ENCODE measurements around the gene FAM25G. TPM values are rescaled to one million over a fixed set of nuclear protein-coding genes. Genes with fewer than 3 reads are reported as not detected.
"Not testable (repeated sequence)": the region's sequence is repeated elsewhere in the genome, so short reads cannot be mapped to it uniquely, and the experiment has no call there.

Gene FAM25G
- total and polyA plus RNA-seq, 2 donors = 1.2 to 4.2 TPM

DNA sequence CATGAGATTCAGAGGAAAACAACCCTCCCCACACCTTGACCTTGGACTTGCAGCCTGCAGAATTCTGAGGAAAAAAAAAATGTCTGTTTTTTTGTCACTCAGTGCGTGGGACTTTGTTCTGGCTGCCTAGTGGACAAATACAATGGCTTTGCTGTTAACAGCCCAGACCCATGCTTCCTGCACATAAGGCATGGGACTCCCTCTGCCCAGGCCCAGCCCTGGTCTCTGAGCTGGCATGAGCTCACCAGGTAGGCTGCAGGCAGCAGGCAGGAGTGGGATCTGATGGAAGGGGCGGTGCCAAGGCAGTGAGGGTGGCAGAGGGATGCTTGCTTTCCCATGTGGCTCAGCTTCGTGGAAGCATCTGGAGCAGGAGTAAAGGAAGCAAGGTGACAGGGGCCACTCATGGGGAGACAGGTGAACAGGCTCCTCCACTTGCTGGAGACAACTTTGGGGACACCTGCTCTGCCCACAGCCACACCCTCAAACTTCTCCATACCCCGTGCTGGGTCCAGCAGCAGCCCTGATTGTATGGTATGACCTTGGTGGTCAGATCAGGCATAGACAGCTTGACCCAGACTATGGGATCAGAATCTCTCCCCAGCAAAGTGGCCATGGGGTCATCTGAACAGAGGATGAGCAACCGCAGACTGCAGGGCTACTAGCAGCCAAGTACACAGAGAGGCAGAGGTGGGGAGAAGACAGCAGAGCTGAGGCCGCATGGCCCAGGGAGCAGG is 34.5 kb downstream of the FAM25G start:
- no peaks in the 10 kb centered on the region for H3K27me3 ChIP-seq (ENCODE audit: control insufficient read depth in 2 of 2, insufficient read depth in 1 of 2, low read length in 1 of 2)
- H3K4me1 ChIP-seq (ENCODE audit: control insufficient read depth in 2 of 2, insufficient read depth in 2 of 2, low read length in 2 of 2) = peaks cover 16 to 57% of the 10 kb centered on the region in 2 donors
- DNase-seq (ENCODE audit: low read depth in 6 of 9, low spot score in 9 of 9) = no peak
- no peaks in the 10 kb centered on the region for H3K9me3 ChIP-seq (ENCODE audit: control insufficient read depth in 2 of 2, insufficient read depth in 1 of 2, low read length in 1 of 2)
- no peak overlapping the region for H3K4me3 ChIP-seq (ENCODE audit: low read length in 2 of 2)
- WGBS = 97% methylated on average over 6 of the region's 6 CpGs
- H3K27ac ChIP-seq (ENCODE audit: low read depth in 1 of 2, low read length in 1 of 2) = no peak overlapping the region
- no peaks in the 10 kb centered on the region for H3K36me3 ChIP-seq (ENCODE audit: control insufficient read depth in 2 of 2, insufficient read depth in 2 of 2, low read length in 1 of 2)

DNA sequence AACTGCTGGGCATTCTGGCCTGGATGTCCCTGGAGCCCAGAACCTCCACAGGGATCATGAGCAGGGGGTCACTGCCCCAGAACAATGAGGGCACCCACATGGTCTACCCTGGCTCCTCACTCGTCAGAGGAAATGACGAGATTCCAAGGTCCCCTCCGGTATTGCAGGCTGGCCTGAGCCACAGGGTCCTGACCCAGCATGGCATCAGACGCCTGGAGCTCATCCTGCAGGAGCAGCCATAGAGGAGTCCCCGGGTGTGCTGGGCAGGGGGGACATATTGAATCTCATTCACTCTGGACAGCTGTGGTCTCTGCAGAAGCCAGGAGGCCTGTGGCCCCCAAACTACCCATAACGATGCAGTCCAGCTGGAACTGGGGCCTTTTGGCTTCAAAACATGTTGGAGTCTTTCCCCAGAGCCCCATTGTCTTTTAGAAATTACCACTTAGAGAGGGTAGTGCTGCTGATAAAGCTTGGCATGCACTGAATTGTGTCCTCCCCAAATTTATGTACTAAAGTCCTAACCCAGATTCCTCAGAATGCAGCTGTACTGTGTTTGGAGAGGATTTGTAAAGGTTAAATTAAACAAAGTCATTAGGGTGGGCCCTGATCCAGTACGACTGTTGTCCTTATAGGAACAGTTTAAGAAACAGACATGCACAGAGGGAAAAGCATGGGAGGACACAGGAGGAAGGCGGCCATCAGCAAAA is 35.3 kb downstream of the FAM25G start:
- WGBS = 96% methylated on average over 8 of the region's 8 CpGs
- Histone ChIP-seq H3K27me3 (ENCODE audit: control insufficient read depth in 2 of 2, insufficient read depth in 1 of 2, low read length in 1 of 2) (no peaks in the 10 kb centered on the region), H3K4me3 (ENCODE audit: low read length in 2 of 2) (no peak overlapping the region), H3K9me3 (ENCODE audit: control insufficient read depth in 2 of 2, insufficient read depth in 1 of 2, low read length in 1 of 2) (no peaks in the 10 kb centered on the region), H3K27ac (ENCODE audit: low read depth in 1 of 2, low read length in 1 of 2) (no peak overlapping the region), H3K36me3 (ENCODE audit: control insufficient read depth in 2 of 2, insufficient read depth in 2 of 2, low read length in 1 of 2) (no peaks in the 10 kb centered on the region), H3K4me1 (ENCODE audit: control insufficient read depth in 2 of 2, insufficient read depth in 2 of 2, low read length in 2 of 2) (peaks cover 22 to 64% of the 10 kb centered on the region in 2 donors)
- peak in 1 of 9 donors; percentile 2 for DNase-seq (ENCODE audit: low read depth in 6 of 9, low spot score in 9 of 9)

DNA sequence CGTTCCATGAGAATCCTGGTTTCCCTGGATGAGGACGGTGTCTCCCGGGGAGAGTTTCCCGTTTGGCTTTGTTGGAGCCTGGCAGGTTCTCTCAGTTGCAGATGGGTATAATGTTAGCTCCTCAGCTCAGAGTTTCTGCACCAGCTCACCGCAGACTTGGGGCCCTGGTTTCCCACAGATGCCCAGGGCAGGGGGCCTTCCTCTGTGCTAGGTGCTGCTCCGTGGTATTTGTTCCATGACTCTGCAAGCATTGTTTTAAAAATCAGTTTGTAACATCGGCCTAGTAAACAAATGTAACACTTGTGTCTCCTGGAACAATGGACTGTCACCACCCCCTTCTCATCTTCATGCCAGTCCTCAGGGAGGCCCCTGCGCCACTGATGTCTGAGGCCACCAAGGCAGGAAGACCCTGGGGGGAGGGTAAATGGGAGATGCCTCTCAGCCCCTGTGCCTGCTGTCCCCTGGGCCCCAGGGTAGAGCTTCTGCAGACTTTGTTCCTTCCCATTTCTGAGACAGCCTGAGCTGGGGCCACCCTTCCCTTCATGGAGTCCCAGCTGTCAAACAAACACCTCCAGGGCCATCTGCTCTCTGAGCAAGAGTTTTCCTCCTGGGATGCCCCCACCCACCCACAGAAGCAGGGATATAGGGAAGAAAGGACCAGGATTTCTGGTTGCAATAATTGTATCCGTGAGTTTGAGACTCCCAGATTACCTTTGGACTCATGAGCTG is 36.0 kb downstream of the FAM25G start:
- not testable (repeated sequence) for H3K27me3 ChIP-seq (ENCODE audit: control insufficient read depth in 2 of 2, insufficient read depth in 1 of 2, low read length in 1 of 2); H3K4me3 ChIP-seq (ENCODE audit: low read length in 2 of 2); H3K36me3 ChIP-seq (ENCODE audit: control insufficient read depth in 2 of 2, insufficient read depth in 2 of 2, low read length in 1 of 2); H3K9me3 ChIP-seq (ENCODE audit: control insufficient read depth in 2 of 2, insufficient read depth in 1 of 2, low read length in 1 of 2)
- Histone ChIP-seq H3K27ac (ENCODE audit: low read depth in 1 of 2, low read length in 1 of 2) (peak overlapping the region in 1 of 2 donors; percentile 29), H3K4me1 (ENCODE audit: control insufficient read depth in 2 of 2, insufficient read depth in 2 of 2, low read length in 2 of 2) (peaks cover 23 to 68% of the 10 kb centered on the region in 2 donors)
- WGBS = 35% methylated on average over 9 of the region's 9 CpGs
- peak in 1 of 9 donors; percentile 49 for DNase-seq (ENCODE audit: low read depth in 6 of 9, low spot score in 9 of 9)

DNA sequence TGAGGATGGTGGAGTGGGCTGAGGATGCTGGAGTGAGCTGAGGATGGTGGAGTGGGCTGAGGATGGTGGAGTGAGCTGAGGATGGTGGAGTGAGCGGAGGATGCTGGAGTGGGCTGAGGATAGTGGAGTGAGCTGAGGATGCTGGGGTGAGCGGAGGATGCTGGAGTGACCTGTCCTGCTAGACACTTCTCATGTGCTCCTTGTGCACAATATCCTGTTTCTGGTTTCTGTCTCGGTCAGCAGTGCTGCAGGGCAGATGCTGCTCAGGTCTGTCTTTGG is 36.8 kb downstream of the FAM25G start:
- Histone ChIP-seq H3K27ac (ENCODE audit: low read depth in 1 of 2, low read length in 1 of 2) (no peak overlapping the region), H3K4me3 (ENCODE audit: low read length in 2 of 2) (no peak overlapping the region), H3K9me3 (ENCODE audit: control insufficient read depth in 2 of 2, insufficient read depth in 1 of 2, low read length in 1 of 2) (no peaks in the 10 kb centered on the region), H3K4me1 (ENCODE audit: control insufficient read depth in 2 of 2, insufficient read depth in 2 of 2, low read length in 2 of 2) (peaks cover 26 to 76% of the 10 kb centered on the region in 2 donors), H3K27me3 (ENCODE audit: control insufficient read depth in 2 of 2, insufficient read depth in 1 of 2, low read length in 1 of 2) (no peaks in the 10 kb centered on the region), H3K36me3 (ENCODE audit: control insufficient read depth in 2 of 2, insufficient read depth in 2 of 2, low read length in 1 of 2) (no peaks in the 10 kb centered on the region)
- 82% methylated on average over 3 of the region's 3 CpGs for WGBS
- peak in 1 of 9 donors; percentile 15 for DNase-seq (ENCODE audit: low read depth in 6 of 9, low spot score in 9 of 9)

DNA sequence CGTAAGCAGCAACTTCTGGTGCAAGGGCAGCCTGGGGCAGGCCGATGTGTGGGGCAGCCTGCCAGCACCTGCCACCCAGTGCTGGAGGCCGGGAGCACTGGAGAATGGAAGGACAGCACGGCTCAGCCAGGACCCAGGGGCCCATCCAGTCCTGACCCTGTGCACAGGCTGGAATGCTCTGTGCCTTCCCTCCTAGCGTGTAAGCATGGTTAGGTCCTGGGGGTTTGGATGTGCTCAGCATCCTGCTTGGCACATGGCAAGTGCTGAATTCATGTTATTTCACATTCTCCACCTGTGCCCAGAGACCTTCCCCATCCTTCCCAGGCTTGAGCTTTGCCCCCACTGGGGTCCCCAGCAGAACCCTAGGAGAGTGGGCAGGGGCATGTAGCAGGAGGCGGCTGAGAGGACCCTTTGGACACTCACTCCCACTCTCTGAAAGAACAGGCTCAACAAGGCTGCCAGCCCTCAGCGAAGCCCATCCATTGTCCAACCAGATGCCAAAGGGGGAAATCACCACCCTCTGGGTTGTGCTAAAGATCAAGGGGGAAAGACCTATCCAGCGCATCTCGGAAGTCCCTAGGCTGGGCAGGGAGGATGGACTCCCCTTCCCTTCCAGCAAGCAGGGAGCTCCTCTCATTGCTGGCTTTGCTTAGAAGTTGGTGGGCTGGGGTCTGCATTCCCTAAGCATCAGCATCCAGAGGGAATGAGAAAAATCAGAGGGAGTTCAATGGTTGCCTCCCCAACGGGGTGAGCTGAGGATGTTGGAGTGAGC is 37.3 kb downstream of the FAM25G start:
- WGBS = 96% methylated on average over 10 of the region's 10 CpGs
- H3K27ac ChIP-seq (ENCODE audit: low read depth in 1 of 2, low read length in 1 of 2) = no peak overlapping the region
- peaks cover 31 to 81% of the 10 kb centered on the region in 2 donors for H3K4me1 ChIP-seq (ENCODE audit: control insufficient read depth in 2 of 2, insufficient read depth in 2 of 2, low read length in 2 of 2)
- peak in 1 of 9 donors; percentile 7 for DNase-seq (ENCODE audit: low read depth in 6 of 9, low spot score in 9 of 9)
- H3K36me3 ChIP-seq (ENCODE audit: control insufficient read depth in 2 of 2, insufficient read depth in 2 of 2, low read length in 1 of 2) = no peaks in the 10 kb centered on the region
- no peaks in the 10 kb centered on the region for H3K27me3 ChIP-seq (ENCODE audit: control insufficient read depth in 2 of 2, insufficient read depth in 1 of 2, low read length in 1 of 2)
- H3K4me3 ChIP-seq (ENCODE audit: low read length in 2 of 2) = no peak overlapping the region
- H3K9me3 ChIP-seq (ENCODE audit: control insufficient read depth in 2 of 2, insufficient read depth in 1 of 2, low read length in 1 of 2) = no peaks in the 10 kb centered on the region

DNA sequence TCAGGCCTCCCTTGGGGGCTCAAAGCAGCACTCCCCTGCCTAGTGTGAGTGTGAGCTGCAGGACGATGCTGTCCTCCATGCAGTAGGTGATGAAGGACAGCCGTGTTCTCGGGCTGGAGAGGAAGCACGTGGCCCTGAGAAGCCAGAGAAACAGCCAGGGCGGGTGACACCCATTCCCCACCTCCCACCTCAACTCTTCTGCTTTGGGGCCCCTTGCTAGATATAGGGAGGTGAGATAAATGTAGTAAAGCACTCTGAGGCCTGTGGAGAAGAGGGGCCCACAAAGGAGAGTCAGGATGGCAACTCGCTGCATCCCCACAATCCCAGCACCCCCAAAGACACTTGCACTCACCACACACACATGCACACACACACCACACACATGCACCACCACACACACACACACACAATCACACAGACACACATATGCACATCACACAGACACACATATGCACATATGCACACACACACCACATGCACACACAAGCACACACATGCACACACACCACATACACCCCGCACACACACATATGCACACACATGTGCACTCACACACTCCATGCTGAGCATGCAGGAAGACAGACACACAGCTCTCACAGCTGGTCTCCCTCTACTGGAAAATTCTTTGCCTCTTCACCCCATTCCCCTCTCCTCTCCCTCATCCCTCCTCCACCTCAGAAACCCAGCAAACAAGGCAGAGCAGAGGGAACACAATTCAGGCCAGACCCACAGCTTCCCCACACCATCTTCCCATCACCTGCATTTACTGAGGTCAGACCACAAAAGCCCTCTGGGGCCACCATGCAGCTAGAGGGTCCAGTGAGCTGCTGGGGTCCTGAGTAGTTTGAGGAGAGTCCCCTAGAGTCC is 38.1 kb downstream of the FAM25G start:
- peak in 1 of 9 donors; percentile 50 for DNase-seq (ENCODE audit: low read depth in 6 of 9, low spot score in 9 of 9)
- H3K4me3 ChIP-seq (ENCODE audit: low read length in 2 of 2) = no peak overlapping the region
- H3K9me3 ChIP-seq (ENCODE audit: control insufficient read depth in 2 of 2, insufficient read depth in 1 of 2, low read length in 1 of 2) = no peaks in the 10 kb centered on the region
- 49% methylated on average over 7 of the region's 7 CpGs for WGBS
- H3K4me1 ChIP-seq (ENCODE audit: control insufficient read depth in 2 of 2, insufficient read depth in 2 of 2, low read length in 2 of 2) = peaks cover 38 to 89% of the 10 kb centered on the region in 2 donors
- no peak overlapping the region for H3K27ac ChIP-seq (ENCODE audit: low read depth in 1 of 2, low read length in 1 of 2)
- no peaks in the 10 kb centered on the region for H3K36me3 ChIP-seq (ENCODE audit: control insufficient read depth in 2 of 2, insufficient read depth in 2 of 2, low read length in 1 of 2)
- H3K27me3 ChIP-seq (ENCODE audit: control insufficient read depth in 2 of 2, insufficient read depth in 1 of 2, low read length in 1 of 2) = no peaks in the 10 kb centered on the region

DNA sequence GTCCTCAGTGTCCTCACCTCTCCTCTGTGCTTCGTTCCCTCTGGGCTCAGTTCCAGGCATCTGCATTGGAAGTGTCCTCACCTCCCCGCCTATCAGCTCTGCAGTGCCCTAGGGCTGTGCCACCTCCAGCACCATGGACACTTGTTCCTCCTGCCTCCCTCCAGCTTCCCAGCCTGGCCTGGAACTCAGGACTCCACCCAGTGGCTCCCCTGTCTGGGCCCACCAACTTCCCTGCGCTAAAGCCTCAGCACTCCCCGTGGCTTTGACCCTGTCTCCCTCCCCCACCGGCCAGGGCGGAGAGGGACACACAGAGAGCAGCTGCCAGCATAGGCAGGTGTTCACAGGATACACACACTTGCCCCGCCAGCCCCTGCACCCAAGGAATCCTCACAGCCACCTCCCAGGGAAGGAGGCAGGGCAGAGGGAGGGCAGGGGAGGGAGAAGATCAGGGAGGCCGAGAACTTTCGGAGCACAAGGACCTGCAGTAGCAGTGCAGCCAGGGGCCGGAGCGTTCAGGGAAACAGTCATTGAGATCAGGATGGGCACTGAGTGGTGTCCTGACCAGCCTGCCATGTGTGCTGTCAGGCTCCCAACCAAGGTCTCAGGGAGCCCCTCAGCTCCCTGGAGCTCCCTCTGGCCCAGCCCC is 38.9 kb downstream of the FAM25G start:
- peak in 1 of 9 donors; percentile 41 for DNase-seq (ENCODE audit: low read depth in 6 of 9, low spot score in 9 of 9)
- Histone ChIP-seq H3K36me3 (ENCODE audit: control insufficient read depth in 2 of 2, insufficient read depth in 2 of 2, low read length in 1 of 2) (no peaks in the 10 kb centered on the region), H3K4me3 (ENCODE audit: low read length in 2 of 2) (no peak overlapping the region), H3K9me3 (ENCODE audit: control insufficient read depth in 2 of 2, insufficient read depth in 1 of 2, low read length in 1 of 2) (no peaks in the 10 kb centered on the region), H3K27me3 (ENCODE audit: control insufficient read depth in 2 of 2, insufficient read depth in 1 of 2, low read length in 1 of 2) (no peaks in the 10 kb centered on the region), H3K4me1 (ENCODE audit: control insufficient read depth in 2 of 2, insufficient read depth in 2 of 2, low read length in 2 of 2) (peaks cover 46 to 97% of the 10 kb centered on the region in 2 donors), H3K27ac (ENCODE audit: low read depth in 1 of 2, low read length in 1 of 2) (no peak overlapping the region)
- 49% methylated on average over 11 of the region's 11 CpGs for WGBS

DNA sequence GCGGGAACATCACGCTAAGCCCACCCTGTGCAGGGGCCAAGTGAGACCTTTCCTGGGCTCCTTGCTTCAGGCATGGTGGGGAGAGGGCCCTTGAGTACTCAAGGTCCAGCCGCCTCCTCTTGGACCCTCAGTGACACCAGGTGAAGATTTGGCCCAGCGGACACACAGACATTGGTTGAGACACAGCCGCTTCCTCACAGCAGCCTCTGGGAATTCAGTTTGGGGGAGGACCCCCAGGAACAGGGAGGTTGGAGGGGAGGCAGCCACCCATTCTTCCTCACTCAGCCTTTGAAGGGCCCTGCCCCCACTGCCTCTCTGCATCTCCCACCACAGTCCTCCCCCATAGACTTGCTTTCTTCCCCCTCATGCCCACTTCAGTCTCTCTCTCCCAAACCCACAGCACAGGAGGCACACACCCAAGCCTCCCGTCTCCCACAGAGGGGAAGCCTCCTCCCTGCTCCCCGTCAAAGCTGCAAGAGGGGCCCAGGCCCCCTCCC is 39.5 kb downstream of the FAM25G start:
- no peaks in the 10 kb centered on the region for H3K27me3 ChIP-seq (ENCODE audit: control insufficient read depth in 2 of 2, insufficient read depth in 1 of 2, low read length in 1 of 2)
- peaks cover 51 to 100% of the 10 kb centered on the region in 2 donors for H3K4me1 ChIP-seq (ENCODE audit: control insufficient read depth in 2 of 2, insufficient read depth in 2 of 2, low read length in 2 of 2)
- peak in 1 of 9 donors; percentile 36 for DNase-seq (ENCODE audit: low read depth in 6 of 9, low spot score in 9 of 9)
- H3K36me3 ChIP-seq (ENCODE audit: control insufficient read depth in 2 of 2, insufficient read depth in 2 of 2, low read length in 1 of 2) = no peaks in the 10 kb centered on the region
- 72% methylated on average over 7 of the region's 7 CpGs for WGBS
- H3K27ac ChIP-seq (ENCODE audit: low read depth in 1 of 2, low read length in 1 of 2) = no peak overlapping the region
- no peaks in the 10 kb centered on the region for H3K9me3 ChIP-seq (ENCODE audit: control insufficient read depth in 2 of 2, insufficient read depth in 1 of 2, low read length in 1 of 2)
- no peak overlapping the region for H3K4me3 ChIP-seq (ENCODE audit: low read length in 2 of 2)

All from thymus (tissue), 11 donors.